HG02852 (cell line): ENCODE measurements around the gene OVOL3.
"Not testable (repeated sequence)": the region's sequence is repeated elsewhere in the genome, so short reads cannot be mapped to it uniquely, and the experiment has no call there.

ENCODE experiments used
- ATAC-seq: cut with Tn5 transposase; IDR thresholded peaks from one replicate; pipeline ENCODE4 v1.9.1; 2021; ENCODE audit warnings: mild to moderate bottlenecking, moderate library complexity; ENCODE audit not compliant: unreplicated experiment

The OVOL3 gene

DNA sequence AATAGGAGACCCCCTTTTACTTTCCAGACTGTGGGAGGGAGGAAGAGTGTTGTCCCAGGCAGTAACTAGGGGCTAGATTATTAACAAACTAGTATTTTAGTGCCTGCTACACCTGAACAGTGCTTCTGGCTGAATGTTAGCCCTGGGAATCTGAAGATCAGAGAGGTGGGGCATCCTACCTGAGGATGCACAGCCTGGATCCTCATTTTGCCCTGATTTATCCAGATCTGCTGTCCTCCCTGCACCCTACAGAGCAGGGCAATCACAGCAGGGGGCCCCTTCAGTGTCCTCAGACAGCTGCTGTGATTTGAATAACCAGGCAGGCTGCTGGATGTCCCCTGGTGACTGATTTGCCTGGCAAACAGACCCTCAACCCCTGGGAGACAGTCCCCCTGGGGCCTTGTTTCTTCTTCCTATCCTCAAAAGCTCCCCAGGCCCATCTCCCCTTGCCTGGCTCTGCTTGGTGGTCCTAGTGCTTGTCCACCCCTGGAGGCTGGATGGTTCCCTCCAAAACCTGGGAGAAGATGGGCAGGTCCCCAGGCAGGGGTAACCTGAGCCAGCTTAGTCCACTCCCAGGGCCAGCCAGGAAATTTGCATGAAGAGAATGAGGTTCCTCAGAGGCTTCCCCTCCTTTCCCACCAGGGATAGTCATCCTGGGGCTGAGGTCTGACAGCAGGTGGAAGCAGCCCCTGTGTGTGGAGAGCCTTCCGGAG lies at the start of gene OVOL3:
Gene OVOL3, plus strand, starts transcription at position 657 of the 713 bp plus-strand sequence. CDS start 60 bp downstream, outside the sequence.
- ATAC-seq, result no peak

DNA sequence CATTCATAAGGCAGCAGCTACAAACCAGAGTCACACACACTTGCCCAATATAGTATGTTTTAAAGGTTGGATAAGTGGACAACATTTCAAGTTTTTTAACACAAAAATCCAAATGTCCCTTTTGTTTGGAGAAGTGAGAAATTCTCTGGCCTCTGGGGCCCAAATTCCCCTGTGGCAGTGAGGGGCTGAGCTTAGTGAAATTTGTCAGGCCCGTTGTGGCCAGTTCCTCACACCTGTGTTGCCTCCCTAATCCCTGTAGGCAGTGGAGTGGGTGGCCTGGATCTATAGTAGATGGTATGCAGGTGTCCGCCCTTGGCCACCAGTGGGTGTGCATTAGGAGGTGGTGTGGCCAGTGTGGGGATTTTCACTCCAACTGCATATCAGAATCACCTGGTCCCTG lies 49.6 kb upstream of the OVOL3 start:
- ATAC-seq, result no peak

DNA sequence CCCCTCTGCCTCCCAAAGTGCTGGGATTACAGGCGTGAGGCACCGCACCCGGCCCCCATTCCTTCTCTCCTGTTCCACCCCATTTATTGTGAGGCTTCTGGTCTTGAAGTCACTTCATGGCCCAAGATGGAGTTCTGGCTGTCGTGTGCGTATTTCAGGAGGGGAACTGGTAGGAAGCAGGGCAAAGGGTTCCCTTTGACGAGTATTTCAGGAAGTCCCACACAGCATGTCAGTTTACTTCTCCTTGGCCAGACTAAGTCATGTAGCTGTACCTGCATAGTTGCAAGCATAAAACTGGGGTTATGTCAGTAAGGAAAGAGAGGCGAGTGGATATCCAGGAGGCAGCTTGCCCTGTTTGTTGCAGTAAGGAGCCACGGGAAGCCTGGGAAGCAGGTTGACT lies 46.1 kb upstream of the OVOL3 start:
- ATAC-seq, result no peak

DNA sequence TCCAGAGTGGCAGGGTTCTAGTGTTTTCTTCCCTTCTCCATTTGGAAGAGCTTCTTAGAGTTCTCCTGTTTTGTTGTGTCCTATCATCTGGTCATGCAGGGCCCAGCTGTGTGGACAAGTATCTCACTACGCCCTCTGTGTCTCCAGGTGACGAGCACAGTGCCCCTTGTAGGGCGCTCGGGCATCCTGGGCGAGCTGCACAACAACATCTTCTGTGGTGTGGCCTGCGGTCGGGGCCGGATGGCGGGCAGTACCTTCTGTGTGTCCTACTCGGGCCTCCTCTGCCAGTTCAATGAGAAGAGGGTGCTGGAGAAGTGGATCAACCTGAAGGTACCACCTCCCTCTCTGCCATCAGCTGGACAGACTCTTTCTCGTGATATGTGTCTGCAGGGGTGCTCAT lies 43.3 kb upstream of the OVOL3 start:
- no peak for ATAC-seq

DNA sequence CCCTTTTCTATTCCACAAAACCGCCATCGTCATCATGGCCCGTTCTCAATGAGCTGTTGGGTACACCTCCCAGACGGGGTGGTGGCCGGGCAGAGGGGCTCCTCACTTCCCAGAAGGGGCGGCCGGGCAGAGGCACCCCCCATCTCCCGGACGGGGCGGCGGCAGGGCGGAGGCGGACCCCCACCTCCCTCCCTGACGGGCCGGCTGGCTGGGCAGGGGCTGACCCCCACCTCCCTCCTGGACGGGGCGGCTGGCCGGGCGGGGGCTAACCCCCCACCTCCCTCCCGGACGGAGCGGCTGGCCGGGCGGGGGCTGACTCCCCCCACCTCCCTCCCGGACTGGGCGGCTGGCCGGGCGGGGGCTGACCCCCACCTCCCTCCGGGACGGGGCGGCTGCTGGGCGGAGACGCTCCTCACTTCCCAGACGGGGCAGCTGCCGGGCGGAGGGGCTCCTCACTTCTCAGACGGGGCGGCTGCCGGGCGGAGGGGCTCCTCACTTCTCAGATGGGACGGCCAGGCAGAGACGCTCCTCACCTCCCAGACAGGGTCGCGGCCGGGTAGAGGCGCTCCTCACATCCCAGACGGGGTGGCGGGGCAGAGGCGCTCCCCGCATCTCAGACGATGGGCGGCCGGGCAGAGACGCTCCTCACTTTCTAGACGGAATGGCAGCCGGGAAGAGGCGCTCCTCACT lies 42.0 kb upstream of the OVOL3 start:
- not testable (repeated sequence) for ATAC-seq

DNA sequence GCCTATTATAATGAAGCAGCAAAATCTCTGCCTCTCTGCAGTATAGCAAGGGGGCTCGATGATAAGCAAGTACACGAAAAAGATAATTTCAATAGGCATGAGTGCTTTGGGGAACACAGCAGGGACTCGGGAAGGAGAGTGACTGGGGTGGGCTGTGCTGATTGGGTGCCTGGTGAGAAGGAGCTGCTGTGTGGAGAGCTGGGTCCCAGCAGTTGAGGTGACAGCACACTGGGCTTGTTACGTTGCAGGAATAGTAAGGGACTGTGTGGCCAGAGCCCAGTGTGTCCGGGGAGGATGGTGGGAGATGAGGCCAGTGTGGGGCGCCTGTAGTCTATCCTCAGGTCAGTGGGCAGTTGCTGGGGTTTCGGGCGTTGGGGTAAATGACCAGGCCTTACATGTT lies 38.9 kb upstream of the OVOL3 start:
- ATAC-seq, result no peak

DNA sequence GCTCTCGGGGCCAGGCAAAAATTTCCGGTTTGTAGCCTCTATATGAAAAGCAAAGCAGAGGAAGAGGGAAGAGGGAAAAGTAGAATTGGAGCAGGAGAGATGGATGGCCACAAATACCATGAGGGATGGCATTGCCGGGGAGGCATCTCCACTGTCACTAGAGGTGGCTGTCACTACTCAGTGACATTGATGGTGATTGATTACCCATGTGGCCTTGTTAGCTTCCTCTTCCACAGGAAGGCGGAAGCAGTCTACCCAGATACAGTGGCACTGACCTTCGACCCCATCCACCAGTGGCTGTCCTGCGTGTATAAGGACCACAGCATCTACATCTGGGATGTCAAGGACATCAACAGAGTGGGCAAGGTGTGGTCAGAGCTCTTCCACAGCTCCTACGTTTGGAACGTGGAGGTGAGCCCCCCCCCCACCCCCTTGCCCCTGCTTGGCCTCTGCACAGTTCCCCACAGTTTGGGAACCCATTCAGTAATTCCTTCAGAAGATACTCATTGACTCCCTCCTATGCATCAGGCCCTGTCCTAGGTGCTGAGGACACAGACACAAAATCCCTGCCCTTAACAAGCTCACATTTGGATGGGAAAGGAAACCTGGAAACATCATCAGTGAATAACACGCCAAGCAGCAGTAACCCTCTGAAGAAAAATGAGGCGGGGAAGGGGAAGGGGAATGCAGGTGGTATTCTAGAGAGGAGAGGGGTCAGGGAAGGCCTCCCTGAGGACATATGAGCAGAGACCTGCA lies 37.6 kb upstream of the OVOL3 start:
- ATAC-seq, result no peak

DNA sequence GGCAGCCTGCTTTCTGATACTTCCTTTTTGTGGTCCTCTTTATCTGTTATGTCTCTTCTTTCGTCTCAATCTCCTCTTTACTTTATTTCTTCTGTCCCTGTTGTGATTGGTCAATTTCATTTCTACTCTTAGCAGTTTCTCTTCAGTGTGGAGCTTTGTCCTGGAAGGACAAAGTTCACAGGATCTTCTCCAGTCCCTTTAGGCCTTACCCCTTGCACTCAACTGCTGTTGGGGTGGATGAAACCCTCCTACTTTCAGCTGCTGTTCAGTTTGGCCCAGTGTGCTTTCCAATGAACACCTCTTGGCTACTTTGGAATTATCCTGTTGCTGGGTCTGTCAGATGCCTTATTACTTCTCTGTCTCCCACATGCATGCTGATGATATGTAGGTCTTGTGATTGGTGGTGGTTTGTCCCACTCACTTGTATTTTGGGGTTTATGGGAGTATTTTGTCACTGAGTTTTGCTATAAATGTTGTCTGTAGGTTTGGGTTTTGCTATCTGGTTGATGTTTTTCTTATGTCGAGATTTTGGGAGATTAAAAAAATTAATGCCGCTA lies 31.5 kb upstream of the OVOL3 start:
- no peak for ATAC-seq

DNA sequence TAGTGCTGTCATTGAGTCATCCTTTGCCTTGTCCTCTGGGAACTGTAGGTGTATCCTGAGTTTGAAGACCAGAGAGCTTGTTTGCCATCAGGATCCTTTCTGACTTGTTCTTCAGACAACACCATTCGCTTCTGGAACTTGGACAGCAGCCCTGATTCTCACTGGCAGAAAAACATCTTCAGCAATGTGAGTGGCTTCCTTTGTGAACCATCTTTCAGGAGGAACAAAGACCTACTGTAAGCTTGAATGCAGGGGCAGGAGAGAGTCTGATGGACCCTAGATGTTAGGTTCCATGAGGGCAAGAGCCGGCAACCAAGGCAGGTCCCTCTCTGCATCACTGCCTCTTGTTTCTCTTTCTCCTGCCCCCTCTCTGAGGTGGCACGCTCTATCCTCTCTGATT lies 29.6 kb upstream of the OVOL3 start:
- ATAC-seq, result no peak

DNA sequence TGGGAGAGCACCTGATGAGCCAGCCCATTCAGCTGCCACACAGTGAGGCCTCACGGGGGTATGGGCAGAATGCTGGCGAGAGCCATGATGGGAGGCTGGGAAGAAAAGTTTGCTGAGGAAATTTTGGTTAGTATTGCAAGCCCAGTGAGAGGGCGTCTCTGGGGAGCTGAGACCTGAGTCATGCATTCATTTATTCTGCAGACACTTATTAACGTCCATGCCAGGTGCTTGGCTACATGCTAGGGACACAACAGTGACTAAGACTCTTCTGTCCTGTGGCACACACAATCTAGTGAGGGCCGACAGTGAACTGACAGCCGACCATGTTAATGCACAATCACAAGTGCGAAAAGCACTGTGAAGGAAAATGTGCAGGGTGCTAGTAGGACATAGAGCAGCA lies 29.0 kb upstream of the OVOL3 start:
- no peak for ATAC-seq

DNA sequence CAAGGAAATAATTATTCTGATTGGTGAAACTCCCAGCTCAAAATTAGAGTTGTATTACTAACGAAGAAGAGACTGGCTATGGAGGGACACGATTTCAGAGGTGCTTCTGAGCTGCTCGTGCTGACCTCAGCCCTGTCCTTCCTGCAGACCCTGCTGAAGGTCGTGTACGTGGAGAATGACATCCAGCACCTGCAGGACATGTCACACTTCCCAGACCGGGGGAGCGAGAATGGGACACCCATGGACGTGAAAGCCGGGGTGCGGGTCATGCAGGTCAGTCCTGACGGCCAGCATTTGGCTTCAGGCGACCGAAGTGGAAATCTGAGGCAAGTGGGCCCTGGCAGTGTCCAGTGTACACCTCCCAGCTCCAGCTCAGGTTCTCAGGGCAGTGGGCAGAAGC lies 28.0 kb upstream of the OVOL3 start:
- ATAC-seq, result no peak

DNA sequence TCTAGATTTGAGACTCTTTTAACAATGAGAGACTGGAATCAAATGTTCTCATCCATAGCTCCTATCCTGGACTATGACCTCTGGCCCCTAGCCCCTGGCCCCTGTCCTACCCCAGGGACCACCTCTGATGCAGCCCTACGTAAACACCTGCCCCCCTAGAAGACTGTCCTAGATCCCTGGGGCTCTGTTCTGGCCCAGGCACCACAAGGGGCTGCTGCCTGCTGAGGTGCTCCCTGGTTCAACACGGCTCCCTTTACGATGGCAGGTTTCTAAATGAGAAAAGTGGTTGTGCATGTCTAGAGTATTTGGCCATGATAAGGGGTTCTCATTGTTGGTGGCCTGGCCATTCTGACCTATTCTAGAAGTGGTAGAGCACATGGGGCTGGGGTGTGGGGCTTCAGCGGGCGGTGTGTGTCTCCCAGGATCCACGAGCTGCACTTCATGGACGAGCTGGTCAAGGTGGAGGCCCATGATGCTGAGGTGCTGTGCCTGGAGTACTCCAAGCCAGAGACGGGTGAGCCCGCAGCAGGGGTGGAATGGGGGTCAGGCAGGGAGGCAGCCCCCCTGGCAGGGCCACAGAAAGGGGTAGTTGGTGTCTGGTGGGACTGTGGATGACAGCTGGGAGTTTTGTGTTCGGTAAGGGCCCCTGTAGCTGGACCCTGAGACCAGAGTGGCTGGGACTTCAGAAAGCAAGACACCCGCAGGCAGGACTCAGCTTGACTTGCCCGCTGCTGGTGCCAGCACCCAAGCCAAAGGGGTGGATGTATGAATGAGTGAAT lies 26.5 kb upstream of the OVOL3 start:
- no peak for ATAC-seq

DNA sequence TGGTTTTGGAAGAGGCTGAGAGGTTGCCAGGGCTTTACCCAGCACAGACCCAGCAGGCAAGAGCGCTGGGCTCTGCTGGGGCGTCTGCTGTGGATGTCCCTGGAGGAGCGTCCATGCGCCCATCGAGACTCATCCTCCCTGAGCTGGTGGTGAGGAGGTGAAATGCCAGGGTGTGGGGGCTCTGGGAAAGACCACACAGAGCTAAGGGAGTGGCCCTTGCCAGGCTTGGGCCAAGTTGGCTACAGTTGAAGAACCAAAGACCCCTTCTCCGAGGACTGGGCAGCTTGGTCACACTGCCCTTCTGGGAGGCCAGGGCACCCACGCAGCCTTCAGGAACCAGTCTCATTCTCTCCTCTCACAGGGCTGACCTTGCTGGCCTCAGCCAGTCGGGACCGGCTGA lies 24.6 kb upstream of the OVOL3 start:
- ATAC-seq, result no peak

DNA sequence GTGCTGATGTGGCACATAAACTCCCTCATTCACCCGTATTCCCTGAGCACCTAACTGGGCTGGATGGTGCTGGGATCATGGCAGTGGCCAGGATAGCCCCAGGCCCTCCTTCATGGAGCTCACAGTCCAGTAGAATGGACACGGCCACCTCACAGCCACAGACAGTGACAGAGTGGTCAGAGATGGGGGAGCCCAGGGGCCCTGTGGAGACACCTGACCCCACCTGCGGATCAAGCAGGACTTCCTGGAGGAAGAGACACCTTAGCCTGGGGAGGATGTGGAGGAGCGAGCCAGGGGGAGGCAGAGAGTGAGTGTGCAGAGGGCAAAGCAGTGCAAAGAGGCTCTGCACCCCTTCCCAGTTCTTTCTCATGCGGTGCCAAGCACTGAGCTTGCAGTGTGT lies 21.1 kb upstream of the OVOL3 start:
- no peak for ATAC-seq

DNA sequence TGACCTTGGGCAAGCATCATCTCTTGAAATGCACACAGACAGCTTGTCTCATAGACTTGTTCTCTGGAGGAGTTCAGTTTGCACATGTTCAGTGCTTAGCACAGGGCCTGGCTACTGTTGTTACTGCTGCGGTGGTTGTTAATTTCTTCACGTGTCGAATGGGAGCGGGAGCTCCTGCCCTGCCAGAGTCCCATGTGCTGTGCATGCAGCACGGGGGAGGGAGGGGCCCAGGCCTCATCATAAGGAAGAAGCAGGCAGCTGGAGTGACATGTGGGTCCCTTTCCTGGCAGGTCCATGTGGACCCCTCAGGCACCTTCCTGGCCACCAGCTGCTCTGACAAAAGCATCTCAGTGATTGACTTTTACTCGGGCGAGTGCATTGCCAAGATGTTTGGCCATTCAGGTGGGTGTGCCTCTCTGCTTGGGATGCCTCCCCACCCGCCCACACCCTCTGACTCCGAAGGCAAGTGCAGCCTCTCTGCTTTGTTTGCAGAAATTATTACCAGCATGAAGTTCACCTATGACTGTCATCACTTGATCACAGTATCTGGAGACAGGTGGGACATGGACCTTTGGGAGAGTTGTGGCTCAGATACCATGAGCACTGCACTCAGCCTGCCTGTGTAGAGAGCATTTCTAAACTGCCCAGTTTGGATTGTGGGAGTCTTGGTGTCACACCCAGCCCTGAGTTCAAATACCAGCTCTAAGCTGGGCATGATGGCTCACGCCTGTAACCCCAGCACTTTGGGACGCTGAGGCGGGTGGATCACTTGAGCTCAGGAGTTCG lies 19.8 kb upstream of the OVOL3 start:
- ATAC-seq, result no peak

DNA sequence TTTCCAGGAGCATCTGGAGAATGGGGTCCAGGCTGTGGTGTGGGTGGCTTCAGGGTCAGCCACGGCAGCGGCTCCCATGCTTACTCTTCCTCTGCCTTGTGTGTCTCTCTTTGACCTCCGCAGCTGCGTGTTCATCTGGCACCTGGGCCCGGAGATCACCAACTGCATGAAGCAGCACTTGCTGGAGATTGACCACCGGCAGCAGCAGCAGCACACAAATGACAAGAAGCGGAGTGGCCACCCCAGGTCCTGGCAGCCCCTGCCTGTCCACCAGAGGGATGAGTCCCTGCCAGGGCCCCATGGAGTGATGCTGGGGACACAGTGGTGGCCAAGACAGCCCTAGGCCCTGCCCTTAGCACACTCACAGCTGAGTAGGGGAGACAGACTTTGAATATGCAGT lies 18.4 kb upstream of the OVOL3 start:
- ATAC-seq, result no peak

DNA sequence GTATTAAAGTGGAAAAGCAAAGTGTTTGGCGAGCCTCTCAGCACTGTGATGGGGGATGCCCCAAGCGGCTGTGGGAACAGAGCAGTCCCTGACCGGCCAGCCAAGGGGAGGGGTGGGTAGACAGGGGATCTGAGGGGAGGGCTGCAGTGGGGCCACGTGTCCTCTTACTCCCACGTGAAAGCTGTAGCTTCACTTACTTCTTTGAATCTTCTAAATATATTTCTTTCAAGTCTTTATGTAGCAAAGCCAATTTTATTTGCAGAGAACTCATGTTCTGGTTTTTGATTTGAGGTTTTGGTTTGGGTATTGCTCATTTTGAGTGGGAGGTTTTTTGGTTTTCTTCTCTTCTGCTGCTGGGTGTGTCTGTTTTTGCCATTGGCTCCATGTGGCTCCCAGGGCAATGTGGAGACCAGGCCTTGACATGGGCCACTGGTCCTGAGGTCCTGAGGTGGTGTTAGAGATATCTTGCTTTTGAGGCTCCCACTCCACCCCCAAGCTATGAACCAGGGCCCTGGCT lies 17.7 kb upstream of the OVOL3 start:
- no peak for ATAC-seq

DNA sequence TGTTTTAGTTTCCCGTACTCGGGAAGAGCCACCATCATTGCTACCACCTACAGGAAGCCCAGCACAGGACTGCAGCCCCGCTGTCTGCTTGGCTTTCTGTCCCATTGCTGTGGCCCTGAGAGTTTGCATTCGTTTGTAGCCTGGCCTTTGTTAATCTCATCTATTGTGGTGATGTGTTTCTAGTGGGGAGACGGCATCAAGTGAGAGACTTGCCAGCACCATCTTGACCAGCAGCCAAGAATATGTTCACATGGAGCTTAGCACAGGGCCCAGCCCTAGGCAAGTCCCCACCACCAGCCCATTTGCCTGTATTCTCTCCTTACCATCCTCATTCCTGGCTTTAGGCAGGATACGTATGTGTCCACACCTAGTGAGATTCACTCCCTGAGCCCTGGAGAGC lies 17.3 kb upstream of the OVOL3 start:
- no peak for ATAC-seq

DNA sequence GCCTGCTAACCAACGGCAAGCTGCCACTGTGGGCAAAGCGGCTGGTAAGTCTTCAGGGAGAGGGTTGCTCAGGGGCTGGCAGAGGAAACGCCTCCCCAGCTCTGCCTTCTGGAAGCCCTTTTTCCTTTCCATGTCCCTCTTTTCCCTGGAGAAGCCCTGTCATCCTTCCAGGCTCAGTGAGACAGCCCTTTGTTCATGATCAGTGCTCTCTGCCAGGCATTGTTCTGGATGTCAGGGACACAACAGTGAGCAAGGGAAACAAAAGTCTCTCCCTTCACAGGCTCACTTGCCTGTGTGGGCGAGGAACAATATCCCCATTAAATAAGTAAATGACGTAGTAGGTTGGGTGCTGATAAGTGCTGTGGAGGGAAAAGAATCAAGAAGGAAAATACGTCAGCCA lies 13.9 kb upstream of the OVOL3 start:
- no peak for ATAC-seq
